ENCODE data around the gene ZDHHC9. TPM values are rescaled to one million over a fixed set of nuclear protein-coding genes. Genes with fewer than 3 reads are reported as not detected.

The ZDHHC9 gene
- total RNA-seq, 1 donor from 2014 or later, result 19.2 TPM

DNA sequence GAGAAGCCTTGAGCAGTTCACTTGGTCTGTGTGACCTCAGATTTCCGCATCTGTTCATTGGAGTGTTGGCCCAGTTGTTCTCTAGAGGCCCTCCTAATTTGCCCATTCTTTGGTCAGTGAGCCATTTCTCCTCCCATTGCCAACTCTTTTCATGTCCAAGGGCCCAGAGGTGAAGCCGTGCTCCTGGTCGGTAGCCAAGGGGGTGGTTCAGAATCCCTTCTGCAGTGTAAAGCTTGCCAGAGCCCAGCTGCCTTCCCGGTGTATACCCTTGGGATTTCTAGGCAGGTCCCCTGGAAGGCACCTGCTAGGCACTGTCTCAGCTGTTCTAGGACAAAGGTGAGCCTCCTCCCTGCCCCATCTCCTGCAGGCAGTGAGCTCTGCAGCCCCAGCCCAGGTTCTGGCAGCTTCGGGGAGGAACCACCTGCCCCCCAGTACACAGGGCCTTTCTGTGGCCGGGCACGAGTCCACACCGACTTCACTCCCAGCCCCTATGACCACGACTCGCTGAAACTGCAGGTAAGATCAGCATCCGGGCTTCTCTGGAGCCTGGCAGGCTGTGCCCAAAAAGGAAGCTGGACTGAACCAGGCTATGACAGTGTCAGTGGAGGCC lies 51.6 kb downstream of the ZDHHC9 start:
- TF ChIP-seq POLR2A (IDR thresholded peaks at IDR 0.05) (no peak), POLR2AphosphoS5 (IDR thresholded peaks at IDR 0.05; ENCODE audit: insufficient read depth in 1 of 2, low read depth in 1 of 2) (no peak)
- TF ChIP-seq, protein P1, sequence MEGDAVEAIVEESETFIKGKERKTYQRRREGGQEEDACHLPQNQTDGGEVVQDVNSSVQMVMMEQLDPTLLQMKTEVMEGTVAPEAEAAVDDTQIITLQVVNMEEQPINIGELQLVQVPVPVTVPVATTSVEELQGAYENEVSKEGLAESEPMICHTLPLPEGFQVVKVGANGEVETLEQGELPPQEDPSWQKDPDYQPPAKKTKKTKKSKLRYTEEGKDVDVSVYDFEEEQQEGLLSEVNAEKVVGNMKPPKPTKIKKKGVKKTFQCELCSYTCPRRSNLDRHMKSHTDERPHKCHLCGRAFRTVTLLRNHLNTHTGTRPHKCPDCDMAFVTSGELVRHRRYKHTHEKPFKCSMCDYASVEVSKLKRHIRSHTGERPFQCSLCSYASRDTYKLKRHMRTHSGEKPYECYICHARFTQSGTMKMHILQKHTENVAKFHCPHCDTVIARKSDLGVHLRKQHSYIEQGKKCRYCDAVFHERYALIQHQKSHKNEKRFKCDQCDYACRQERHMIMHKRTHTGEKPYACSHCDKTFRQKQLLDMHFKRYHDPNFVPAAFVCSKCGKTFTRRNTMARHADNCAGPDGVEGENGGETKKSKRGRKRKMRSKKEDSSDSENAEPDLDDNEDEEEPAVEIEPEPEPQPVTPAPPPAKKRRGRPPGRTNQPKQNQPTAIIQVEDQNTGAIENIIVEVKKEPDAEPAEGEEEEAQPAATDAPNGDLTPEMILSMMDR (IDR thresholded peaks at IDR 0.05), result no peak
- no peaks in the 10 kb centered on the region for H3K4me1 ChIP-seq
- no peak overlapping the region for H3K4me3 ChIP-seq
- H3K27ac ChIP-seq, result no peak overlapping the region
- intact Hi-C loops (cut with DNase I), result no loop called here
- H3K36me3 ChIP-seq, result no peaks in the 10 kb centered on the region
- H3K9me3 ChIP-seq, result no peaks in the 10 kb centered on the region
- no peak for DNase-seq (ENCODE audit: extremely low spot score in 2 of 2)
- no peaks in the 10 kb centered on the region for H3K27me3 ChIP-seq

DNA sequence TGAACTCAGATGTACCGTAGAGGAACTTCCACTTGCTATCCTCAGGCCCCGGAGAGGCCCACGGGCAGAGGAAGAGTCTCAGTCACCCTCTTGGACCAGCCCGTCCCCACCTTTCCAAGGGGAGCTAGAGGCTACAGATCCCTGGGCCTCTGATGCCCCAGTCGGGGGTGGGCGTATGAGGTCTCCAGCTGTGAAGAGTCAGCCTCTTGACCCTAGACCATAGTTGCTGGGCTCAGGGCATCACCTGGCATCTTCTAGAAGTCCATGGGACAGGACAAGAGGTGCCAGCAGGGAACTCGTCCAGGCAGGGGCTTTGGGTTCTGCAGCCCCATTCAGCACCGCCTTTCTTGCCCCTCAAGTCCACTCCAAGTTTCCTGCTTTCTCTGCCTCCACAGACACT lies 52.4 kb downstream of the ZDHHC9 start:
- no peak for DNase-seq (ENCODE audit: extremely low spot score in 2 of 2)
- no peak for TF ChIP-seq POLR2A (IDR thresholded peaks at IDR 0.05)
- TF ChIP-seq, protein P1 (IDR thresholded peaks at IDR 0.05), result no peak
- no peak for TF ChIP-seq POLR2AphosphoS5 (IDR thresholded peaks at IDR 0.05; ENCODE audit: insufficient read depth in 1 of 2, low read depth in 1 of 2)
- intact Hi-C loops (cut with DNase I), result no loop called here

DNA sequence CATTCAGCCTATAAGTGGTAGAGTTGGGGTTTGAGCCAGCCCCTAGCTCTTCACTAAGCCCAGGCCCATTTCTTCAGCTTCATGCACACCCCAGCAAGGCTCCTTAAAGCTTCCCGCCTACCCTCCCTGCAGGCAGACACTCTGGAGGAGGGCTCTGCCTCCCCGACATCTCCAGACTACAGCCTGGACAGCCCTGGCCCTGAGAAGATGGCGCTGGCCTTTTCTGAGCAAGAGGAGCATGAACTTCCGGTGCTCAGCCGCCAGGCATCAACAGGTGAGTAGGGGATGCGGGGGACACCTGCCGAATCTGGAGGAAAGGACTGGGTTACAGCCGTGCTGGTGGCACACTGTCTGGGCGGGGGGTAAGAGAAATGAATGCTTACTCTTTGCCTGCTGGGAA lies 52.9 kb downstream of the ZDHHC9 start:
- Histone ChIP-seq H3K9me3 (no peaks in the 10 kb centered on the region), H3K27ac (no peak overlapping the region), H3K4me3 (no peak overlapping the region), H3K4me1 (no peaks in the 10 kb centered on the region), H3K27me3 (no peaks in the 10 kb centered on the region), H3K36me3 (no peaks in the 10 kb centered on the region)
- intact Hi-C loops (cut with DNase I), result no loop called here
- no peak for DNase-seq (ENCODE audit: extremely low spot score in 2 of 2)
- TF ChIP-seq, protein P1 (IDR thresholded peaks at IDR 0.05), result no peak
- no peak for TF ChIP-seq POLR2A (IDR thresholded peaks at IDR 0.05)
- TF ChIP-seq POLR2AphosphoS5 (IDR thresholded peaks at IDR 0.05; ENCODE audit: insufficient read depth in 1 of 2, low read depth in 1 of 2), result no peak

More for the DNA sequence above, 52.4 kb downstream of the ZDHHC9 start:
- H3K4me1 ChIP-seq, result no peaks in the 10 kb centered on the region
- no peaks in the 10 kb centered on the region for H3K36me3 ChIP-seq
- no peaks in the 10 kb centered on the region for H3K27me3 ChIP-seq
- H3K27ac ChIP-seq, result no peak overlapping the region
- no peak overlapping the region for H3K4me3 ChIP-seq
- no peaks in the 10 kb centered on the region for H3K9me3 ChIP-seq

DNA sequence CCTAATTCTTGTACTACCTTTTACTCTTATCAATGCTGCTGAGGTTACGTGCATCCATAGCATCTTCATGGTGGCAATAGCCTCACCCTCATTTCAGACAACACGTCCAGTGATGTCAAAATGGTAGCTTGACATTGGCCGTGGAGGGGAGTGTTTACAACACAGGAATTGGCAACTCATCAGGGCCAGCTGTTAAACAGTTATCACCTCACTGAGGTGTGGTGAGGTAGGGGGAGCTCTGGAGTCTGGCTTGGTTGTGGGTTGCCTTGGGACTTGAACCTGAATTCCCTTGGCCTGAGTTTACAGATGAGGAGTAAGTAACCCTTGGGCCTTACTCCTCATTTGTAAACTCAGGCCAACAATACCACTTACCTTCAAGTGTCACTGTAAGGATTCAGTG lies 53.5 kb downstream of the ZDHHC9 start:
- no peak overlapping the region for H3K27ac ChIP-seq
- intact Hi-C loops (cut with DNase I), result no loop called here
- no peak overlapping the region for H3K4me3 ChIP-seq
- DNase-seq (ENCODE audit: extremely low spot score in 2 of 2), result no peak
- TF ChIP-seq POLR2AphosphoS5 (IDR thresholded peaks at IDR 0.05; ENCODE audit: insufficient read depth in 1 of 2, low read depth in 1 of 2), result no peak
- no peak for TF ChIP-seq POLR2A (IDR thresholded peaks at IDR 0.05)
- TF ChIP-seq, protein P1 (IDR thresholded peaks at IDR 0.05), result no peak
- H3K27me3 ChIP-seq, result no peaks in the 10 kb centered on the region
- no peaks in the 10 kb centered on the region for H3K36me3 ChIP-seq
- H3K9me3 ChIP-seq, result no peaks in the 10 kb centered on the region
- no peaks in the 10 kb centered on the region for H3K4me1 ChIP-seq

DNA sequence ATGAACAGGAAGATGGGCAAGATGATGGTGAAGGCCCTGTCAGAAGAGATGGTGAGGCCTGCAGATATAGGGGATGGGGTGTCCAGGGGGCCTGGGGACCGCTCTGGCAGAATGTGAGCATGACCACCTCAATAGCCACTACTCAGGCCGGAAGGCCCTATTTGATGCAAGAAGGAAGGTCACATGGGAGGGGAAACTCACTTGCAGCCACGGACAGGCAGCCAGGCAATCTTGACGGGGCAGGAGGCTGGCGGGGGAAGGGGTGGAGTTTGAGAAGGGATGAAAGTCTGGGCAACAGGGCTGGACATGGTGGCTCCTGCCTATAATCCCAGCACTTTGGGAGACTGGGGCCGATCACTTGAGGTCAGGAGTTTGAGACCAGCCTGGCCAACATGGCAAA lies 55.2 kb downstream of the ZDHHC9 start:
- TF ChIP-seq POLR2A (IDR thresholded peaks at IDR 0.05) (no peak), POLR2AphosphoS5 (IDR thresholded peaks at IDR 0.05; ENCODE audit: insufficient read depth in 1 of 2, low read depth in 1 of 2) (no peak)
- TF ChIP-seq, protein P1 (IDR thresholded peaks at IDR 0.05), result no peak
- Histone ChIP-seq H3K4me1 (no peaks in the 10 kb centered on the region), H3K9me3 (no peaks in the 10 kb centered on the region), H3K27me3 (no peaks in the 10 kb centered on the region), H3K27ac (no peak overlapping the region), H3K36me3 (no peaks in the 10 kb centered on the region), H3K4me3 (no peak overlapping the region)
- intact Hi-C loops (cut with DNase I), result no loop called here
- no peak for DNase-seq (ENCODE audit: extremely low spot score in 2 of 2)

Measured in vagina (tissue), 2 donors.